Stimulated activated naive CD8-positive, alpha-beta T cell treated with anti-CD3 and anti-CD28 coated beads, Interleukin-15, Interleukin-2, amounts not matched to agents 100 U/mL and 50 U/mL, for 24 hours (primary cell): ENCODE data around the gene RASSF8.
A peak's percentile ranks its signal among the peaks of the same experiment; 100 is the strongest.

Experiments used
- ATAC-seq: fragments of 150-1000 bp; cut with Tn5 transposase; one replicate; pipeline ENCODE4 v1.10.0; 2021
- DNase-seq: peaks from one replicate; pipeline ENCODE4 v3.0.0; 2021

The RASSF8 gene

GRCh38 chr12:26125400-26126339 is 167.2 kb downstream of the RASSF8 start:
- DNase-seq (peak; percentile 61), ATAC-seq (peak; percentile 59)

GRCh38 chr12:26126340-26127284 is 168.1 kb downstream of the RASSF8 start:
- peak; percentile 62 for DNase-seq

GRCh38 chr12:26127404-26127803 is 168.9 kb downstream of the RASSF8 start:
- DNase-seq, result no peak
- ATAC-seq, result no peak

More at GRCh38 chr12:26126340-26127284, 168.1 kb downstream of the RASSF8 start:
- peak; percentile 54 for ATAC-seq

- DNase-seq, result no peak
- ATAC-seq, result no peak
Observed at GRCh38 chr12:26128168-26128567, 169.7 kb downstream of the RASSF8 start.
